ENCODE results near the gene GATD1. TPM values are rescaled to one million over a fixed set of nuclear protein-coding genes. Genes with fewer than 3 reads are reported as not detected.
A peak's percentile ranks its signal among the peaks of the same experiment; 100 is the strongest.

The GATD1 gene
- total RNA-seq, 1 donor from 2014 or later = 63.3 TPM

GRCh38 chr11:816433-816779, 39.1 kb upstream of the GATD1 start:
- ATAC-seq (ENCODE audit: low read depth) (no peak), DNase-seq (no peak)
- no peak overlapping the region for H3K27ac Mint-ChIP-seq
- H3K27me3 Mint-ChIP-seq = no peaks in the 10 kb centered on the region
- CTCF ChIA-PET = no interaction called here
- H3K9me3 Mint-ChIP-seq = no peaks in the 10 kb centered on the region
- no peak overlapping the region for H3K4me3 Mint-ChIP-seq
- POLR2A ChIA-PET = interaction anchor here (0.6 to 5.6 kb wide), 2 partner anchors 15 to 20 kb away, joined by 5 to 104 read pairs; partner anchors contain the start of genes CD151 and CRACR2B
- peaks cover 25% of the 10 kb centered on the region for H3K36me3 Mint-ChIP-seq (ENCODE audit: low read depth)
- H3K4me1 Mint-ChIP-seq = peaks cover 20% of the 10 kb centered on the region
- TF ChIP-seq CTCF (IDR thresholded peaks at IDR 0.05) = no peak
- intact Hi-C loops (cut with micrococcal nuclease) = no loop called here

DNA sequence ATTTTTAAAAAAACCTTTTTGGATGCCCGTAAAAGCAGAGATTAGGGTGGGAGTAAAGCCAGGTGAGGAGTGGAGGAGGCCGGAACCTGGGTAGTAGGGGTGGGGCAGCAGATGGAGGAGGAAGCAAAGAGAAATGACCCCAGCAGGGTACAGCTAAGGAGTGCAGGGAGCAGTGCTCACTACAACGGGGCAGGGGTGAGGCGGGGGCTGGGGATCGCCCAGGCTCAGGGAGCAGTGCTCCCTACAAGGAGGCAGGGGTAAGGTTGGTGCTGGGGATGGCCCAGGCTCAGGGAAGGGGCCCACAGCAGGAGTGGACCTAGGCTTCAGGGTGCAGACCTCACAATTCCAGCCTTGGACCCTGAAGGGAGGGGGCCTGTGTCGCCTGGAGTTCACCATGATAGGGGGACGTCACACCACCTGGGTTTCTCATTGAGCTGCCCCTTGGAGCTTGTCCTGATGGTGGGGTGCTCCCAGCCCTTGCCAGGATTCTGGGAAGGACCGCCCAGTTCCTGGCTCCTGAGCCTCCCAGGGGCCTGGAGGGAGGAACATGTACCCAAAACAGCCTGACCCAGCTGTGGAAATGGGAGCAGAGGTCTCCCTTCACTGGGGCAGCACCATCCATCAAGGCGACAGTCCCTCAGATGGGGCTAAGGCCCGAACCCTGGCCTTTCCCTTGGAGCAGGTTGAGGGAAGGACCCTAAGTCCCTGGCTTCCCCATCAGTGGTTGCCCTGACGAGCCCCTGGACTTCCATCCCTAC, 38.6 kb upstream of the GATD1 start:
- no peaks in the 10 kb centered on the region for H3K9me3 Mint-ChIP-seq
- peaks cover 21% of the 10 kb centered on the region for H3K4me1 Mint-ChIP-seq
- peaks cover 31% of the 10 kb centered on the region for H3K36me3 Mint-ChIP-seq (ENCODE audit: low read depth)
- H3K27me3 Mint-ChIP-seq = no peaks in the 10 kb centered on the region
- no peak for ATAC-seq (ENCODE audit: low read depth)
- TF ChIP-seq CTCF (IDR thresholded peaks at IDR 0.05) = no peak
- H3K4me3 Mint-ChIP-seq = no peak overlapping the region
- no peak overlapping the region for H3K27ac Mint-ChIP-seq
- intact Hi-C loops (cut with micrococcal nuclease) = no loop called here
- no peak for DNase-seq
- POLR2A ChIA-PET = interaction anchor here (0.6 to 5.6 kb wide), 2 partner anchors 15 to 20 kb away, joined by 5 to 104 read pairs; partner anchors contain the start of genes CD151 and CRACR2B
- CTCF ChIA-PET = no interaction called here

- Mint-ChIP-seq H3K27me3 (no peaks in the 10 kb centered on the region), H3K4me1 (peaks cover 27% of the 10 kb centered on the region), H3K9me3 (no peaks in the 10 kb centered on the region), H3K36me3 (ENCODE audit: low read depth) (peaks cover 39% of the 10 kb centered on the region), H3K27ac (no peak overlapping the region), H3K4me3 (no peak overlapping the region)
- intact Hi-C loops (cut with micrococcal nuclease) = no loop called here
- DNase-seq (no peak), ATAC-seq (ENCODE audit: low read depth) (no peak)
- no peak for TF ChIP-seq CTCF (IDR thresholded peaks at IDR 0.05)
- ChIA-PET CTCF (no interaction called here), POLR2A (interaction anchor here (1.1 kb wide), 1 partner anchor 17 kb away, joined by 4 read pairs; no protein-coding TSS in a partner anchor)
Measured at GRCh38 chr11:813456-814096, 36.3 kb upstream of the GATD1 start.

DNA sequence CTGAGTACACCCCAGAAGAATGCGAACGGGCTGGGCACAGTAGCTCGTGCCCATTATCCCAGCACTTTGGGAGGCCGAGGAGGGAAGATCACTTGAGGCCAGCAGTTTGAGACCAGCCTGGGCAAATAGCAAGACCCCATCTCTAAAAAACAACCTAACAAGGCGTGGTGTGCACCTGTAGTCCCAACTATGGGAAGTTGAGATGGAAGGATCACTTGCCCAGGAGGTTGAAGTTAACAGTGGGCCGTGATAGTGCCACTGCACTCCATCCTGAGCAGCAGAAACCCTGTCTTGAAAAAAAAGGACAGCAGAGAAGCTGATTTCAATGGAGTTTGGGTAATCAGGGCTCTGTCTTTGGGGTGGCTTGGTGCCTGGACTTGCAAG, 35.8 kb upstream of the GATD1 start:
- H3K36me3 Mint-ChIP-seq (ENCODE audit: low read depth) = peaks cover 39% of the 10 kb centered on the region
- intact Hi-C loops (cut with micrococcal nuclease) = no loop called here
- H3K9me3 Mint-ChIP-seq = no peaks in the 10 kb centered on the region
- CTCF ChIA-PET = no interaction called here
- TF ChIP-seq CTCF (IDR thresholded peaks at IDR 0.05) = no peak
- POLR2A ChIA-PET = interaction anchor here (0.9 to 1.3 kb wide), 3 partner anchors 16 to 30 kb away, joined by 3 to 4 read pairs (median 4); partner anchors contain the start of gene TSPAN4
- H3K4me3 Mint-ChIP-seq = no peak overlapping the region
- peaks cover 29% of the 10 kb centered on the region for H3K4me1 Mint-ChIP-seq
- H3K27ac Mint-ChIP-seq = no peak overlapping the region
- no peak for DNase-seq
- ATAC-seq (ENCODE audit: low read depth) = no peak
- H3K27me3 Mint-ChIP-seq = no peaks in the 10 kb centered on the region

DNA sequence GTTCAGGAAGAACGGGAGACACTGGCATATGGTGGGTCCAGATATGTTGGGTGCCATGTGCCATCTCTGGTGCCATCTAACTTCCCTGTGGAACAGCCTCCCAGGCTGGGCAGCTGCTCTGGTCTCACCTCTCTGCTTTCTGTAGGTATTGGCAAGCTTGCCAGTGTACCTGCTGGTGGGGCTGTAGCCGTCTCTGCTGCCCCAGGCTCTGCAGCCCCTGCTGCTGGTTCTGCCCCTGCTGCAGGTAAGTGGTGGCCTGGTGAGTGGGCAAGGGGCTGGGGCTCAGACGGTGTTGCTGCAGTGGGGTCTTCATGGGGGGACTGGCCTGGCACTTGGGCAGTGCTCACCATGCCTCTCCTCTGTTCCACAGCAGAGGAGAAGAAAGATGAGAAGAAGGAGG, 35.1 kb upstream of the GATD1 start:
- Mint-ChIP-seq H3K27ac (peak overlapping the region; percentile 41), H3K4me1 (peaks cover 33% of the 10 kb centered on the region), H3K36me3 (ENCODE audit: low read depth) (peaks cover 39% of the 10 kb centered on the region), H3K9me3 (no peaks in the 10 kb centered on the region), H3K27me3 (no peaks in the 10 kb centered on the region), H3K4me3 (peak overlapping the region; percentile 48)
- DNase-seq = no peak
- no peak for TF ChIP-seq CTCF (IDR thresholded peaks at IDR 0.05)
- ChIA-PET POLR2A (interaction anchor here (0.9 to 1.3 kb wide), 2 partner anchors 17 to 31 kb away, joined by 3 to 4 read pairs; partner anchors contain the start of gene TSPAN4), CTCF (no interaction called here)
- intact Hi-C loops (cut with micrococcal nuclease) = no loop called here
- ATAC-seq (ENCODE audit: low read depth) = no peak

Measured in activated B cell treated with CpG ODN at 0.5 μM for 24 hours (primary cell).